Measurements from ENCODE around the gene PTRHD1.

GRCh38 chr2:24824071-24824588, 30.9 kb upstream of the PTRHD1 start:
- TF ChIP-seq POLR2A (IDR thresholded peaks at IDR 0.05) (no peak), CTCF (IDR thresholded peaks at IDR 0.05) (no peak), EP300 (IDR thresholded peaks at IDR 0.05; ENCODE audit: low read depth) (no peak)
